Esophagus squamous epithelium (tissue), 4 donors: ENCODE data around the gene CD82.

Experiments used
- POLR2A ChIP-seq, 4 donors: fragments of 450-650 bp; IDR thresholded peaks; one replicate each; pipeline ENCODE4 v1.6.1; 2017; ENCODE audit warnings: antibody characterized with exemption in 4 of 4, mild to moderate bottlenecking in 4 of 4, moderate library complexity in 3 of 4
- TF ChIP-seq, protein P1 (sequence below), 6 experiments: fragments of 450-650 bp in 4 of 6; fragments of 200-600 bp in 2 of 6; sonication (generic) in 2 of 6; IDR thresholded peaks; one replicate each; pipeline ENCODE4 v1.5.1; 2016 to 2019; ENCODE audit warnings: antibody characterized with exemption in 6 of 6, mild to moderate bottlenecking in 4 of 6, moderate library complexity in 4 of 6

DNA sequence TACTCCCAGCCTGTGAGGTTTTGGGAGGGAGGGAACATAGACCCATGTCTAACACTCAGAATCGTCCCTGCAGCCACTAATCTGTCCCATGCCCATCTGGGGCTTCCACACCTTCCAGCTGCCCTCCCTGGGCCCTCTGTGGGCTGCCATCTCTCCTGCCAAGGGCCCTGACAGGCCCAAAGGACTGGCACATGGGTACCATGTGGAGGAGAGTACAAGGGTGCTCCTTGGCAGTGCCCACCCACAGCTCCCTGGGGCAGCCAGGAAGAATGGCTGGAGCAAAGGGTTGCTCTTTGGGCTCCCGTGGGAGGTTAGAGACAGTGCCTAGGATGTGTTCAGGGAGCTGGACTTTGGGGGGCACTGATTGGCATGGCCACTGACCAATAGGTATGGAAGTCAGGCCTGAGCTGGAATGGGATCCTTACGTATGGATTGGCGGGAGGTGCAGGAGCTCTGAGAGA lies 56.8 kb downstream of the CD82 start:
- TF ChIP-seq, protein P1, sequence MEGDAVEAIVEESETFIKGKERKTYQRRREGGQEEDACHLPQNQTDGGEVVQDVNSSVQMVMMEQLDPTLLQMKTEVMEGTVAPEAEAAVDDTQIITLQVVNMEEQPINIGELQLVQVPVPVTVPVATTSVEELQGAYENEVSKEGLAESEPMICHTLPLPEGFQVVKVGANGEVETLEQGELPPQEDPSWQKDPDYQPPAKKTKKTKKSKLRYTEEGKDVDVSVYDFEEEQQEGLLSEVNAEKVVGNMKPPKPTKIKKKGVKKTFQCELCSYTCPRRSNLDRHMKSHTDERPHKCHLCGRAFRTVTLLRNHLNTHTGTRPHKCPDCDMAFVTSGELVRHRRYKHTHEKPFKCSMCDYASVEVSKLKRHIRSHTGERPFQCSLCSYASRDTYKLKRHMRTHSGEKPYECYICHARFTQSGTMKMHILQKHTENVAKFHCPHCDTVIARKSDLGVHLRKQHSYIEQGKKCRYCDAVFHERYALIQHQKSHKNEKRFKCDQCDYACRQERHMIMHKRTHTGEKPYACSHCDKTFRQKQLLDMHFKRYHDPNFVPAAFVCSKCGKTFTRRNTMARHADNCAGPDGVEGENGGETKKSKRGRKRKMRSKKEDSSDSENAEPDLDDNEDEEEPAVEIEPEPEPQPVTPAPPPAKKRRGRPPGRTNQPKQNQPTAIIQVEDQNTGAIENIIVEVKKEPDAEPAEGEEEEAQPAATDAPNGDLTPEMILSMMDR (IDR thresholded peaks at IDR 0.05), result no peak
- TF ChIP-seq POLR2A (IDR thresholded peaks at IDR 0.05), result no peak
